PC-9 (cell line): Measurements from ENCODE around the gene TMEM132E. TPM values are rescaled to one million over a fixed set of nuclear protein-coding genes. Genes with fewer than 3 reads are reported as not detected.

Source experiments
- BruUV-seq: library from RNA; stranded (reverse); fragments of 400-500 nt; replicated peaks from 2 replicates; lab custom pipeline; 2021; lab: Mats Ljungman, UMichigan
- CTCF ChIA-PET: fragments of 300-600 bp; sonication (Branson Sonifier 250); formaldehyde crosslinking; loops from one replicate; lab custom pipeline; 2022; ENCODE audit warnings: antibody characterized with exemption; lab: Charles Lee
- POLR2A ChIA-PET: fragments of 300-600 bp; sonication (Branson Sonifier 250); formaldehyde crosslinking; loops from one replicate; lab custom pipeline; 2022; ENCODE audit warnings: antibody characterized with exemption; ENCODE audit not compliant: unreplicated experiment; lab: Charles Lee
- DNase-seq, 2 experiments: peaks; one replicate each; pipeline versions ENCODE4 v3.0.0 to v3.0.0-alpha.2; 2015 to 2022; ENCODE audit warnings: mixed read lengths in 1 of 2
- H2AFZ ChIP-seq: fragments of 200-600 bp; sonication (generic); 2 replicates; pipeline ENCODE4 v1.8.1; 2017; ENCODE audit warnings: antibody characterized with exemption
- H3F3A ChIP-seq: fragments of 200-600 bp; sonication (generic); 2 replicates; pipeline ENCODE4 v1.8.1; 2017; ENCODE audit warnings: antibody characterized with exemption, mild to moderate bottlenecking, low read depth; ENCODE audit not compliant: insufficient read depth
- H3K27ac ChIP-seq: fragments of 200-600 bp; sonication (generic); 2 replicates; pipeline ENCODE4 v1.6.1; 2016; ENCODE audit warnings: mixed run types
- H3K27me3 ChIP-seq: fragments of 200-600 bp; sonication (generic); 2 replicates; pipeline ENCODE4 v1.6.1; 2016; ENCODE audit warnings: low read depth, mixed run types; ENCODE audit not compliant: insufficient read depth
- H3K36me3 ChIP-seq: fragments of 200-600 bp; sonication (generic); 2 replicates; pipeline ENCODE4 v1.6.1; 2016; ENCODE audit warnings: low read depth, mixed run types
- H3K4me1 ChIP-seq: fragments of 200-600 bp; sonication (generic); replicated peaks from 2 replicates; pipeline ENCODE4 v1.6.1; 2016; ENCODE audit warnings: mixed run types; ENCODE audit not compliant: insufficient read depth
- H3K4me2 ChIP-seq: fragments of 200-600 bp; sonication (generic); 2 replicates; pipeline ENCODE4 v1.6.1; 2017; ENCODE audit warnings: mixed run types
- H3K4me3 ChIP-seq: fragments of 200-600 bp; sonication (generic); 2 replicates; pipeline ENCODE4 v1.6.1; 2016; ENCODE audit warnings: mixed run types
- H3K79me2 ChIP-seq: fragments of 200-600 bp; sonication (generic); 2 replicates; pipeline ENCODE4 v1.6.1; 2017; ENCODE audit warnings: low read depth, mixed run types
- H3K9me2 ChIP-seq: fragments of 200-600 bp; sonication (generic); 2 replicates; pipeline ENCODE4 v1.8.1; 2017; ENCODE audit warnings: mild to moderate bottlenecking; ENCODE audit not compliant: insufficient read depth
- H3K9me3 ChIP-seq: fragments of 200-600 bp; sonication (generic); 2 replicates; pipeline ENCODE4 v1.8.1; 2016; ENCODE audit warnings: low read depth; ENCODE audit not compliant: insufficient read depth
- H4K20me1 ChIP-seq: fragments of 200-600 bp; sonication (generic); 2 replicates; pipeline ENCODE4 v1.8.1; 2017; ENCODE audit not compliant: insufficient read depth
- EZH2 ChIP-seq: fragments of 200-600 bp; sonication (generic); IDR thresholded peaks from 2 replicates; pipeline ENCODE4 v1.8.0; 2017; ENCODE audit warnings: antibody characterized with exemption, low read depth
- intact Hi-C: fragments of 100-400 bp; cut with micrococcal nuclease; formaldehyde crosslinking; loops from one replicate; pipeline ENCODE4 v1.10.0; 2022; ENCODE audit not compliant: unreplicated experiment
- total RNA-seq: library from RNA; stranded (reverse); gene quantifications from 2 replicates; pipeline ENCODE4 v1.2.3, GENCODE V29; 2021
- TF ChIP-seq, protein P1 (sequence below): fragments of 200-600 bp; sonication (generic); conservative IDR thresholded peaks from 2 replicates; pipeline ENCODE4 v1.6.1; 2017; ENCODE audit warnings: mixed run types, antibody characterized with exemption, mild to moderate bottlenecking, moderate library complexity

Gene TMEM132E
- total RNA-seq, 1 experiment from 2014 or later: not detected

DNA sequence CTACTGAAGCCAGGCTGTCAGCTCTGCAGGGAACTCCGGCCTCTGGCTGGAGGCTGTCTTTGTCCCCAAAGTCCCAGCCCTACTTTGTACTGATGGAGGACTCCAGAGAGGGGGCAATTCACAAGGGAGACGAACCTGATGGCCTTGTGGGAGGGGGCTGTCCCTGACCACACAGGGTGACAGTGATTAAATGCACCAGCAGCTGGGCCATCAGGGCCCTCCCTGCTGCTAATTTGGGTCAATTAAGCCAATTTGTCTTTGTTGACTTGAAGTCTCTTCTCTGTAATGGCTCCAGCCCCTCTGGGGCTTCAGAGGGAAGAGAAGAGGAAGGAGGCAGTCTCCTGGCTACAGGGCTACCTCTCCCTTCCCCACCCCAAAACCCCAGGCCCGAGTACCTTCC is 22.0 kb downstream of the TMEM132E start:
- BruUV-seq: no TSS peak
- H3K27ac ChIP-seq: no peak overlapping the region
- H3K36me3 ChIP-seq: no peaks in the 10 kb centered on the region
- POLR2A ChIA-PET: no interaction called here
- H3K4me1 ChIP-seq: no peaks in the 10 kb centered on the region
- no peak for DNase-seq
- H3K79me2 ChIP-seq: no peaks in the 10 kb centered on the region
- peaks cover 25% of the 10 kb centered on the region for H3K27me3 ChIP-seq
- H2AFZ ChIP-seq: no peak overlapping the region
- CTCF ChIA-PET: no interaction called here
- H3K9me2 ChIP-seq: no peaks in the 10 kb centered on the region
- TF ChIP-seq, protein P1, sequence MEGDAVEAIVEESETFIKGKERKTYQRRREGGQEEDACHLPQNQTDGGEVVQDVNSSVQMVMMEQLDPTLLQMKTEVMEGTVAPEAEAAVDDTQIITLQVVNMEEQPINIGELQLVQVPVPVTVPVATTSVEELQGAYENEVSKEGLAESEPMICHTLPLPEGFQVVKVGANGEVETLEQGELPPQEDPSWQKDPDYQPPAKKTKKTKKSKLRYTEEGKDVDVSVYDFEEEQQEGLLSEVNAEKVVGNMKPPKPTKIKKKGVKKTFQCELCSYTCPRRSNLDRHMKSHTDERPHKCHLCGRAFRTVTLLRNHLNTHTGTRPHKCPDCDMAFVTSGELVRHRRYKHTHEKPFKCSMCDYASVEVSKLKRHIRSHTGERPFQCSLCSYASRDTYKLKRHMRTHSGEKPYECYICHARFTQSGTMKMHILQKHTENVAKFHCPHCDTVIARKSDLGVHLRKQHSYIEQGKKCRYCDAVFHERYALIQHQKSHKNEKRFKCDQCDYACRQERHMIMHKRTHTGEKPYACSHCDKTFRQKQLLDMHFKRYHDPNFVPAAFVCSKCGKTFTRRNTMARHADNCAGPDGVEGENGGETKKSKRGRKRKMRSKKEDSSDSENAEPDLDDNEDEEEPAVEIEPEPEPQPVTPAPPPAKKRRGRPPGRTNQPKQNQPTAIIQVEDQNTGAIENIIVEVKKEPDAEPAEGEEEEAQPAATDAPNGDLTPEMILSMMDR: no peak
- no peak for TF ChIP-seq EZH2
- H3K4me3 ChIP-seq: no peak overlapping the region
- intact Hi-C loops: no loop called here
- no peaks in the 10 kb centered on the region for H4K20me1 ChIP-seq
- no peak overlapping the region for H3K4me2 ChIP-seq
- no peaks in the 10 kb centered on the region for H3F3A ChIP-seq
- H3K9me3 ChIP-seq: no peaks in the 10 kb centered on the region

DNA sequence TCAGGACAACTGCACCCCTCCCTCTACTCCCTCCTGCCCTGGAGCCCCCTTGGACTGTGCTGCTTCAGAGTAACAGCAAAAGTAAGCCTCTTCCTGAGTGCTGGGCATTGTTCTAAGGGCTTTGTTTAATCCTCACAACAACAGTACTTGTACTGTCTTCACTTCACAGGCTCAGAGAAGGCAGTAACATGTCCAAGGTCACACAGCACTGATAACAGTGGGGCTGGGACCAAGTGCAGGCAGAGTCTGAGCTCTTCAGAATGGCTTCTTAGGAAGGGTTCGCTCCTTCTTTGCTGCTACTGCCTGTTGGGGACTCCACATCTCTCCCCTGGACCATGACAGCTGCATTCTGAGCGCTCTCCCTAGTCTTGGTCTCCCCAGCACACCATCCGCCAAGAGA is 24.6 kb downstream of the TMEM132E start:
- CTCF ChIA-PET: no interaction called here
- H3K36me3 ChIP-seq: no peaks in the 10 kb centered on the region
- H3F3A ChIP-seq: no peaks in the 10 kb centered on the region
- no peaks in the 10 kb centered on the region for H3K9me3 ChIP-seq
- H3K4me2 ChIP-seq: no peak overlapping the region
- no peaks in the 10 kb centered on the region for H3K9me2 ChIP-seq
- no TSS peak for BruUV-seq
- TF ChIP-seq, protein P1: no peak
- TF ChIP-seq EZH2: no peak
- peaks cover 49% of the 10 kb centered on the region for H3K27me3 ChIP-seq
- H3K4me1 ChIP-seq: no peaks in the 10 kb centered on the region
- intact Hi-C loops: no loop called here
- H3K4me3 ChIP-seq: no peak overlapping the region
- no peaks in the 10 kb centered on the region for H3K79me2 ChIP-seq
- POLR2A ChIA-PET: no interaction called here
- H4K20me1 ChIP-seq: no peaks in the 10 kb centered on the region
- DNase-seq: no peak
- H2AFZ ChIP-seq: no peak overlapping the region
- no peak overlapping the region for H3K27ac ChIP-seq

DNA sequence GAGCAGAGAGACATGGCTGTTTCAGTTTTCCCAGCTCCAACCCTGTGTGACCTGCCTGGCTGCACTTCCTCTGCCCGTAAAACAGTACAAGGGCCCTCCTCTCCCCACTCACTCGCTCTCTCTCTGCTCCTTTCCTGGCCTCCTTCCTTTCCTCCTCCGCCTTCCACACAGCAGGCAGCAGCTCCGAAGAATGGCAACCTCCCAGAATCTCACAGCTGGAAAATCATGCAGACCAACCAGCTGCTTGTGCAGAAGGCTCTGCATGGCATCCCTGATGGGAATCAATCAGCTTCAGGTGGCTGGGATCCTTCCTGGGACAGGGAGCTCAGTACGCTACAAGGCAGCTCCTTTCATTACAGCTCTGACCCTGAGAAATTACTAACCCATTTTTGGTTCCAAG is 27.4 kb downstream of the TMEM132E start:
- intact Hi-C loops: no loop called here
- Histone ChIP-seq H3K27me3 (peaks cover 66% of the 10 kb centered on the region), H3K27ac (no peak overlapping the region), H3K79me2 (no peaks in the 10 kb centered on the region), H2AFZ (no peak overlapping the region), H3K4me2 (no peak overlapping the region), H3K9me3 (no peaks in the 10 kb centered on the region), H3F3A (no peaks in the 10 kb centered on the region), H3K4me3 (no peak overlapping the region), H4K20me1 (no peaks in the 10 kb centered on the region), H3K4me1 (no peaks in the 10 kb centered on the region), H3K36me3 (no peaks in the 10 kb centered on the region), H3K9me2 (no peaks in the 10 kb centered on the region)
- no TSS peak for BruUV-seq
- ChIA-PET POLR2A (no interaction called here), CTCF (no interaction called here)
- TF ChIP-seq, protein P1: no peak
- TF ChIP-seq EZH2: no peak
- no peak for DNase-seq
